TTC549 (cell line): Measurements from ENCODE around the gene CLN6.
"Not testable (repeated sequence)": the region's sequence is repeated elsewhere in the genome, so short reads cannot be mapped to it uniquely, and the experiment has no call there.

Experiments
- FAIRE-seq: peaks from 2 replicates; lab custom pipeline; 2012; peaks lifted over from hg19 to GRCh38; lab: Jason Lieb, UNC

CLN6 gene

DNA sequence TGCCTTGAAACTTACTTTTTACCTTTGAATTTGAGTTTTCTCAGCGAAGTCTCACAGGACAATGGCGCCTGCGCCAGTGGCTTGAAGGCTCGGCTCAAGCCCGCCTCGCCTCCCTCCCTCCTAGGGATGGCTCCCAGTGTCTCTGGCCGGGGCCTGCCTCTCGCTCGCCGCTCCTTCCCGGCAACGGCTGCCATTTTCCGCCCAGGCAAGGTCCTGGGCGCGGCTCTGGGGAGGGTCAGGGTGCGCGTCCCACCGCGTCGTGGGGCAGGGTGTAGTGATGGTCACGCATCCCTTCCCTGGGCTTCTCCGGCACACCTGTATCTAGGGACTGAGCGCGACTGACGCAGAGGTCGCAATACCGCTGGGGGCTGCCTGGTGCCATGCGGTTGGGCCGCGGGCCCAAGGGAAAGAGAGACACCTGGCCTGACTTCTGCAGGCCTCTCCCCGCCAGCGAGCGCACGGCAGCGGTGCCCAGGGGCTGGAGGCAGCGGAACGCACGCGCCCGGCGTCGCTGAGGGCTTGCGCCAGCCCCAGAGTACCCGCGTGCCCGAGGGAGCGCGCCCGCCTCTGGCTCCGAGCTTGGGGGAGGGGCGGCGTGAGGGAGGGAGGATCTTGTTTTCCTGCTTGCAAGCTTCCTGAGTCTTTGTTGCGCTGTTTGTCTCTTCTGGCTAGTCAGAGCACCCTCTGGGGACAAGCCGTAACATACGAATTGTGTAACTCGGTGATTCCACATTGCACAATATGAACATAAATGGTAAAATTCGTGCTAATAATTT is 27.3 kb upstream of the CLN6 start:
- FAIRE-seq: no peak

DNA sequence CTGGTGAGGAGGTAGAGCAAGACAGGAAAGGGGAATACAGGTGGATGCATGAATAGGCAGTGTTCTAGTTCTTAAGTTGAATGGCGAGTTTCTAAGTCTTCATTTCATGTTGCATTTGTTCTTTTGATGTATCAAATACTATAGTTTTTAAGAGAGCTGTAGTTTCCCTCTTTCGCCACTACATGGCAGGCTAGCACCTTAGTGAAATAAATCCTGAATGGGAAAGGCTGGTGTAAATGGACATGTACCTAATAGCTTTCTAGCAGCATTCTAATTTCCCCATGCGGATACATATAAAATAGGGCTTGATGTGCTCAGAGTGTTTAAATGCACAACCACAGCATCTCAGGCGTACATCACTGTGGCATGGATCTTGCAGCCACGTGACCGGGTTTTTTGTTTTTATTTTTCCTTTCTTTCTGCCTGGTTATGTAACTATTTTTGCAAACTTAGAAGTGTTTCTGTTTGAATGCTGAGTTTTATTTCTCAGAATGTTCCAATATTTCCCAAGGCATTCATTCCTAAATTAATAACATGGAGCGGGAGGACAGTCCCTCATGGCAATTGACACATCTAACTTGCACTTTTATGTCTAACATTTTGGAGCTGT is 23.5 kb upstream of the CLN6 start:
- FAIRE-seq: peak; percentile 93

DNA sequence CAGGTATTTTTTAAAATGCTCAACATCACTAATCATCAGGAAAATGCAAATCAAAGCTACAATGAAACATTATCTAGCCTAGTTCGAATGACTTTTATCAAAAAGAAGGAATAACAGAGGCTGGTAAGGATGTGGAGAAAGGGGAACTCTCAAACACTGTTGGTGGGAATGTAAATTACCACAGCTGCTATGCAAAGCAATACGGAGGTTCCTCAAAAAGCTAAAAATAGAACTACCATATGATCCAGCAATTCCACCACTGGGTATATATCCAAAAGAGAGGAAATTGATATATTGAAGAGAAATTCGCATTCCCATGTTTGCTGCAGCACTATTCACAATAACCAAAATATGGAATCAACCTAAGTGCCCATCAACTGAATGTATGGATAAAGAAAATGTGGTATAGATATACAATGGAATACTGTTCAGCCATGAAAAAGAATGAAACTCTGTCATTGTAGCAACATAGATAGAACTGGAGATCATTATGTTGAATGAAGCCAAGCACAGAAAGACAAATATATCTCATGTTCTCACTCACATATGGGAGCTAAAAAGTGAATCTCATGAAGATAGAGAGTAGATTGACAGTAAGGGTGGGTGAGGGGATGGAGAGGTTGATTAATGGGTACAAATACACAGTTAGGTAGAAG is 19.7 kb upstream of the CLN6 start:
- no peak for FAIRE-seq

DNA sequence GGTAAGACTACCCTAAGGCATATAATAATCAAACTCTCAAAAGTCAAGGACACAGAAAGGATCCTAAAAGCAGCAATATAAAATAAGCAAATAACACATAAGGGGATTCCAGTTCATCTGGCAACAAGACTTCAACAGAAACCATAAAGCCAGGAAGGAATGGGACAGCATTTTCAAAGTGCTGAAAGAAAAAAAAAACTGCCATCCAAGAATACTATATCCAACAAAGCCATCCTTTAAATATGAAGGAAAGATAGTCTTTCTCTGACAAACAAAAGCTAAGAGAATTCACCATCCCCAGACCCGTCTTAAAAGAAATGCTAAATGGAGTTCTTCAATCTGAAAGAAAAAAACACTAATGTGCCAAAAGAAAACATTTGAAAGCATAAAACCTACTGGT is 14.7 kb upstream of the CLN6 start:
- no peak for FAIRE-seq

DNA sequence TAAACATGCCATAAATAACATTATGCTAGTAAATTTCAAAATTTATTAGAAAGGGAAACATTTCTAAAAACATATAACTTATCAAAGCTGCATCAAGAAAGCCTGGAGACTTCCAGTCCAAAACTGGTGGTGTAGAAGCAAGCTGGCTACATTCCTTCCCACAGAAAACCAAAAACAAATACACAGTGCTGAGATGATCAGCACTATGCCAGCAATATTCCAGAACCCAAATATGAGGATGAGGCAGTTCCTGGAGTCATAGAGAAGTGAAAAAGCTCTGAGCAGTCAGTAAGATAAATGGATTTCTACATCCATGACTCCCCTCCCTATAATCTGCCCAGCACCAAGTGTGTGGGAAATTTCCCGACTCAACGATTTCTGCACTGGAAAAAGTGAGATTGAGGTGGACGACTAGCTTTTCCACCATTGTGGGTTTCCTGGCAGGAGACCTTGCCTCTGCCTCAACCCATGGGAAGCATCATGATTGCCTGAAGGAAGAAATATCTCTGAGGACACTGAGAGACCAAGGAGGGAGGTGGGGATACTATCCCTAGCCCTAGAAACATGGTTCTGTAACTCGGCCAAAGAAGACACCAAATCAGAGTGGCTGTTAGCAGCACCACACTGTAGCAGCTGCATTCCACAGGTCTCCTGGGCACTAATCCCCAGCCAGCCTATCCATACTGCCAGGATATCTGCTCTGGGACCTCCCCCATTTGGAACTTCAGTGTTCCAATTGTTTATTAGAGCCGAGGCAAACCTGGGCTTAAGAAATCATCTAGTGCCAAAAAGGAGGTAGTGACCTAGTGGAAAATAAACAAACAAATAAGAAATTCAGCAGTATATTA is 11.8 kb upstream of the CLN6 start:
- FAIRE-seq: no peak

DNA sequence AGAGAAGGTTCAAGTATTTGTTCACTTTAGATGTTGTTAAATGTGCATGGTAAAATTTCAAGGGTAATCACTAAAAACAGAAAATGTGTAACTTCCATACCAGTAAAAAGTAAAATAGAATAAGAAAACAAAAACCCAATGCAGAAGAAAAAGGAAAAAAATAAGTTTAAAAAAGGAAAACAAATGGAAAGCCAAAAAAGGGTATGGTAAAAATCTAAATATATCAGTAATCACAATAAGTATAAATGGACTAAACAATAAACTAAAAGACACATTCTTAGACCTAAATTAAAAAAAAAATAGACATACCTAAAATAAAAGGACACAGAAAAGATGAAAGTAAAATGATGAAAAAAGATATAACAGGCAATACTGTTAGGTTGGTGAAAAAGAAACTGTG is 9.5 kb upstream of the CLN6 start:
- FAIRE-seq: no peak

DNA sequence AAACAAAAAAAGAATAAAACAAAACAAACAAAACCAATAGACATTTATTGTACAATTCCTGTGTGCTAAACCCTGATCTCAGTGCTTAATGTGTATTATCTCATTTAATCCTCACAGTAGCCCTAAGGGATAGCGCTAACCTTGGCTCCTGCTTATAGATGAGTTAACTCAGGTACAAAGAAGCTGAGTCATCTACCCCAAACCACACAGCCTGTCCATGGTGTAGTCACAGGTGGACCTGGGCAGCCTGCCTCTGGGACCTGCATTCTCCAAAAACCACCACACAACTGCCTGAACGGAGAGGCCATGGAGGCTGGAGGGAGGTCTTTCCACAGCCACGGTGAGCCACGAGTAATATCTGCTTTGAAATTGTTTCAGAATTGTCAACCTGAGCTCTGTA is 5.5 kb upstream of the CLN6 start:
- FAIRE-seq: no peak

DNA sequence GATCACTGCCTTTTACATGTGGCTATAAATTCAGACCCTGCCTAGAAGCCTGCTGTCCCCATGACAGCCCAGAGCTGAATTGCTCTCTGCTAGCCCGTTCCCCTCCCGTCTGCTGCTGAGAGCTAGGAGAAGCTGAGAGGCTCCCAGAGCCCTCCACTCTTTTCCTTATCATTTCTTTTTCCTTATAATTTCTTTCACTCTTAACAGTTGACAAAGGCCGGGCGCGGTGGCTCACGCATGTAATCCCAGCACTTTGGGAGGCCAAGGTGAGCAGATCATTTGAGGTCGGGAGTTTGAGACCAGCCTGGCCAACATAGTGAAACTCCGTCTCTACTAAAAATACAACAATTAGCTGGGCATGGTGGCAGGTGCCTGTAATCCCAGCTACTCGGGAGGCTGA is 5.0 kb upstream of the CLN6 start:
- FAIRE-seq: not testable (repeated sequence)

DNA sequence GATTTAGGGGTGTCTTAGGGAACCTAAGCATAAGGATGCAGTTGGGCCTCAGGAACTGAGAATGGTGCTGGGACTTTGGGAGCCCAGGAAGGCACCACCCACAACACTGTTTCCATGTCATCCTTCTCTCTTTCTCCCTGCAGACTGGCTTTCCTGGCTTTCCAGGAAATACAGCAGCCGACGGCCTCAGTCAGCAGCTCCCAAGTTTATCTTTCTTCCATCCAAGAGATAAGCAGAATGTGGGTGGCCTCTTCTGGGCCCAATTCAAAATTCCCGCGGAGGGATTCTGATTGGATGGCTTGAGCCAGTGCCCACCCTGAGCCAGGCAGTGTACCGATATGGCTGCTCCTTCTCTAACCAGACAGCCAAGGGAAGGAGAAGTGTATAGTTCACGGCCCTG is 4.5 kb upstream of the CLN6 start:
- FAIRE-seq: no peak

DNA sequence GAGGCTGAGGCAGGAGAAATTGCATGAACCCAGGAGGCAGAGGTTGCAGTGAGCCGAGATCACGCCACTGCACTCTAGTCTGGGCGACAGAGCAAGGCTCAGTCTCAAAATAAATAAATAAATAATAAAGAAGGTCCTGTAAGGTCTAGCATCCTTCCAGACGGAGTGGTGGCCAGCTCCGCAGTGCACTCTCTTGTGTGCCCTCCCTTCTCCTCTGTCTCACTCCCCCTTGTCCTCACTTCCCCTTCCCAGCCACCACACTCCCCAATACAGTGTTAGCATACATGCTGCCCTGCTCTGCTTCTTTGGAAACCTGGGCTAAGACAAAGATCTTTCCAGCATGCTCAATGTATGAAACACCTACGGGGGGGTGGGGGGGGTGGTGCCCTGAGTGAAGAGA is 3.4 kb upstream of the CLN6 start:
- no peak for FAIRE-seq

DNA sequence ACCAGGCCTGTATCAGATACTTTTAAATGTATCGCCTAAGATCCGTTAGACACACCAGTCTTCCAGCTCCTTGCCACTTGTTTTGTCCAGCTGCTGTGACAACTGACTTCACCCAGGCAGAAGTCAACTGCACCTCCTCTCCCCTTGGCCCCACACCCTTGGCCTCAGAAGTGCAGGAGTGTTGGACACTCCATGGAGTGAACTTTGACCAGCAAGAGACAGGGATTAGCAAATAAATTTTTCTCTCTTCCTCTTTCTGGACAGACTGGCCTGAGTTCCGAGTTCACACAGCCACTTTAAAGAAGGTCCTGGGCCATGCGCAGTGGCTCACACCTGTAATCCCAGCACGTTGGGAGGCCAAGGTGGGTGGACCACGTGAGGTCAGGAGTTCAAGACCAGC is 2.9 kb upstream of the CLN6 start:
- FAIRE-seq: no peak

DNA sequence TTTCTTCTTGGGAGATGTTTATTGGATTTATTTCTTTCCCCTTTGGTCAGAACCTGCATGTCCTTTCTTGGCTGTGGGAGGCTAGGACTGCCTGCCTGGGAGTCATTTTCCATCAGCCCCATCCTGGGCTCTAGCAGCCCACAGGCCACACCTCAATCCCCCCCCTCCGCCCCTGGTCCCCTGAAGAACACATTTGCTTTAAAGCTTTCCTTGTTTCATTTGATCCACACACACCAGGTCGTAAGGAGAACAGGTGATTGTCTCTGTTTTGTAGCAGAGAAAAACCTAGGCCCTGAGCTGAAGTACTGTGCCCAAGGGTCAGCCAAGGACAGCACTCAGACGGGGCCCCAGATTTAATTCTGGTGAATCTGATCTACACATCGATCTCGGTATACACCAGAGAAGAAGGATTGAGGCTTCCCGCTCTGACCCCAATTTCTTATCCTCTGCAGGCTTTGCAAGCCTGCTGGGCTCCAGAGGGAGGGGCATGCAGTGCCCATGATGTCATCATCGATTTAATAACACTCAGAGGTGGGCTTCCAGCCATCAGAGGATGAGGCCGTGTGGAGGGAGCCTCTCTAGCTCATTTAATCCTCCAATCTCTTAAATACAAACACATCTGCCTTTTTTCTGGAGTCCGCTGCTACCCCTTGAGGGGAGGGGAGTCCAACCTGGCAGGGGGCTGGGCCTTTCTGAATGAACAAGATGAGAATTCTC is 1.7 kb upstream of the CLN6 start:
- no peak for FAIRE-seq

DNA sequence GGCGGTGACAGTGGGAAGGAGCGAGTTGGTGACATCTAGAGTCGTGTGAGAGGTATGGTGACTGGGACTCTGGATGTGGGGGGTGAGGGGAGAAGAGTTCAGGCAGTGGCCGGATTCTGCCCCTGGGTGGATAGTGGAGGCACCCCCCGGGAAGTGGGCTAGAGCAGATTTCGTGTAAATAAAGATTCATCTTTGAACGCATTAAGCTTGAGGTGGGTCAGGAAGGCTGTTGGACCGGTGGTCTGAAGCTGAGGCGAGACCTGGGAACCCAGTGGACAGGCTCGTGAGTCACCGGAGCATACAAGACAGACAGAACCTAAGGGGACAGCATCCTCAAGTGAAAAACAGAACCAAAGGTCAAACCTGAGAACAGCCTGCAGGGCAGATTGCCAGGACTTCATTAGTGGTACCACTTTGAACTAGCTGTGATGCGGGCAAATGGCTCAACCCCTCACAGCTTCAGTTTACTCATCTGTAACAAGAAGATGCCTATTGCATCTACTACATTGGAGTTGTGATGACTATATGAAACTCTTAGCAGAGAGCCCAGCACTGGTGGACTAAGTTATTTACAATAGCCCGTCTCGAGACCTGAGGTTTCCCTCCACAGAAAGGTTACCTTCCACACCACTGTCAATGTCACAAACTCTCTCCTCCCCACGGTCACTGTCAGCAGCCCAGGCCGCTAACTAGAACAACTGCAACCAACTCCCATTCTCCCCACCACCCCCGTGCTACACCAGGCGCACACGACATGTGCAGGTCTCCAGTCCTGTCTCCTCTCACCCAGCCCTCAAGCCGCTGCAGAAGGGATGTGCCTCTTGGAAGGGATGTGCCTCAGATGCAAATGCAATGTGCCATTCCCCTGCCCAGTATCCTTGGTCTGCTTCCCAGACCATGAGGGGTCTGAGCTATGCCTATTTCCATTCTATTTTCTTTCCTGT is 901 bp upstream of the CLN6 start:
- FAIRE-seq: no peak

DNA sequence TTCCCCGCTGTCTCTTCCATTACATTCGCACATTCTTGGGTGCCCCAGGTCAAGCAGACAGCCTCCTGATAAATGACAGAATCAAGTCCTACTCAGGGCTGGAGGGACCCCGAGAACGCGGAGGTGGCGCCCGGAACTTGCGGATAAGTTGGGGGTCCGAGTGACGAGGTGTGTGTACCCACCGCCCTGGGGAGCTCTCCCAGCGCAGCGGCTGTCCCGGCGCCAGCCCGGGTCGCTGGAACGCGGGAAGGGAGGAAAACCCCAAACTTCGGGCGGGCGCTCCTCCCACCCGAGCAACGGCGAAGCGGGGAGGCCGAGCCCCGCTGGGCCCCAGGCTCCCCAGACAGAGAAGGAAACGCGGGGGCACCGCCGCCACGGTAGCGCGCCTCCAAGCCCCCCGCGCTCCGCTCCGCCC is 550 bp downstream of the CLN6 start:
- FAIRE-seq: no peak

DNA sequence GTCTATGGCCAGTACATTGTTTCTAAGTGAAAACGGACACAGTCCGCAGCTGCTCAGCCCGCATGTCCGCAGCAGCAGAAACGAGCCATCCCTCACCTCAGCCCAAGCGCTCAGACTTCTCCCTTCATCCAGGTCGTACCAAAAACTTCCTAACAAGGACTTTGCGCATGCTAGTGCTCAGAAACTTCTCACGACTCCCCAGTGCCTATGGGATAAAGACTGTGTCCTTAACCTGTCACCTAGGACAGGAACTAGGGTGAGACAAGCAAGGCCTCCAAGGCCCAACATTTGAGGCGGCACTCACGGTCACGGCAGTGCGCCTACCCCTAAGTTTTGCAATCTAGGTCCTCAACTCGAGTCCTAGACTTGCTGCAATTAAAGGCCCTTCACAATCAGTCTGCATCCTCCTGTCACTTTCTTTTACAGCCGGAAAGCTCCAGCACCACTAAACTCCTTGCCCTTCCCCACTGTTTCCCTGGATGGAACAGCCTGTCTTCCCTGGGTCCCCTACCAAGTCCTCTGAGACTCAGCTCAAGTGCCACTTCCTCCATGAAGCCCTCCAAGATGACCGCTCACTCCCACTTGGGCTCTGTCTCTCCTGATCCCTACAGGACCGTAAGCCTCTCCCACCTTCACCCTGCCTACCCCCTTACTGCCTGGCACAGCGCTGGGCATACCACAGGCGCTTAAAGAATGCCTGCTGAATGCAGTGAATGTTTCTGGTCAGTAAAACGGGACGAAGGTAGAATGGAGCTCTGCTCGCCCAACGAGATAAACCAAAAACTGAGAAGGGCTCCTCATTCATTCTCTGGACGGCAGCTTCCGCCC is 1.2 kb downstream of the CLN6 start:
- no peak for FAIRE-seq

DNA sequence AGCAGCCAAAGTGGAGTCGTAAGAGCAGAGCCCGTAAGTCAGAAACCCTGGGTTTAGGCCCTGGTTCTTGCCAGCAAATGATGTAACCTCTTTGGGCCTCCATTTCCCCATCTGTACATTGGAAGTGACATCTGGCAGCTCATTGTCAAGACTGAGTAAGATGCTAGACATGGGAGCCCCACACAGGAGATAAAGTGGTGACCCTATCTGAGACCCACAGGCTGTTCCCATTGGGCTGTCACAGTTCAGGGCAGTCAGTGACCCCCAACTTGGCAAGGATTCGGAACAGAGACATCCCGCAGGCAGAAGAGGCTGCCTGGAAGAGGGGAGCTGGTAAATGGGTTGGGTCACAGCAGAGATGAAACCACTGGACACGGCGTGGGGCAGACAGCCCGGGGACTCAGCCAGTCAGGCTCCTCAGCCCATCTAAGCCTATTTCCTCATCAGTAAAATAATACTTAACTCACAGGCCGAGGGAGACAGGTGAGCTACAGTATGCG is 1.8 kb downstream of the CLN6 start:
- no peak for FAIRE-seq

DNA sequence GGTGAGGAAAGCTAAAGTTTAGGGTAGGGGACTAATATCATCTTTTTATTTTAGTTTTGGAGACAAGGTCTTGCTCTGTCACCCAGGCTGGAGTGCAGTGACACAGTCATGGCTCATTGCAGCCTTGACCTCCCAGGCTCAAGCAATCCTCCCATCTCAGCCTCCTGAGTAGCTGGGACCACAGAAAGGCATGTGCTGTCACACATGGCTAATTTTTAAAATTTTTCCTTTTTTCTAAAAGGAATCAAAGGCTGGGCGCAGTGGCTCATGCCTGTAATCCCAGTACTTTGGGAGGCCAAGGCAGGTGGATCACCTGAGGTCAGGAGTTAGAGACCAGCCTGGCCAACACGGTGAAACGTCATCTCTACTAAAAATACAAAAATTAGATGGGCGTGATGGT is 4.1 kb downstream of the CLN6 start:
- not testable (repeated sequence) for FAIRE-seq

DNA sequence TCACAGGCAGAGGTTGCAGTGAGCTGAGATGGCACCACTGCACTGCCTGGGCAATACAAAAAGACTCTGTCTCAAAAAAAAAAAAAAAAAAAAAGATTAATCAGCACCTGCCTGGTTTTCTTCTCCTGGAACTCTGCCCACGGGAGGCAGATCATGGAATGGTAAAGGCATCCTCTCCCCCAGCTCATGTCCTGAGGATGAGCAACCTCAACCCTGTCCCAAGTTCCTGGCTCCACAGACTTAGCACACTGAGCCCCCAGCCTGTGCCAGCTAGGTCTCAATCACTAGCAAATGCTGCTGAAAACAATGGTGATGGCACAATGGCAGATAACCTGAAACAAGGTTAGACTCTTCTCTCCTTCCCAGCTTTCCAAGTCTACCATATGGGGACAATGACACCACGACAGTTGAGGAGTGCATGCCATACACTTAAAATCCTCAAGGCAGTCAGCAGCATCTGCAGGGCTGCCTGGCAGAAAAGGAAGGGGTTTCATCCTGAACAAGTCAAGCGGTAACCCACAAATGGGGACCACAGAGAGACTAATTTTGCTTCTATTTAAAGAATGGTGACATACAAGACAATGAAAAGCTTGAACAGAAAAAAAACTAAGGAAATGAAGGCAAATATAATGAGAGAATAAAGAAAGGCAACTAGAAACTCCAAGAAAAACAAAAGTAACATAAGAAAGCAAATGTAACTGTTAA is 4.8 kb downstream of the CLN6 start:
- FAIRE-seq: no peak

DNA sequence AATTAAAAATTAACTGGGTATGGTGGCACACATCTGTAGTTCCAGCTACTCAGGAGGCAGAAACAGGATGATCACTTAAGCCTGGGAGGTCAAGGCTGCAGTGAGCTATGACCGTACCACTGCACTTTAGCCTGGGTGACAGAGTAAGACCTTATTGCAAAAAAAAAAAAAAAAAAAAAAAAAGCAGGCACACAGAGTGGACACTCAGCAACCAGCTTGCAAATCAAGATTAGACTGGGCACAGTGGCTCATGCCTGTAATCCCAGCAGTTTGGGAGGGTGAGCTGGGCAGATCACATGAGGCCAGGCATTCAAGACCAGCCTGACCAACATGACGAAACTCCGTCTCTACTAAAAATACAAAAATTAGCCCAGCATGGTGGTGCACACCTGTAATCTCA is 5.4 kb downstream of the CLN6 start:
- FAIRE-seq: no peak
